Measurements from ENCODE around the gene AOAH.

Gene AOAH

GRCh38 chr7:36690514-36691187, 33.6 kb downstream of the AOAH start:
- DNase-seq: peak; percentile 45

GRCh38 chr7:36690041-36690440, 34.3 kb downstream of the AOAH start:
- DNase-seq: no peak

GRCh38 chr7:36686499-36686898, 37.8 kb downstream of the AOAH start:
- DNase-seq: peak; percentile 86

- DNase-seq: no peak
Observed at GRCh38 chr7:36684954-36685353, 39.3 kb downstream of the AOAH start.

- DNase-seq: peak; percentile 91
Observed at GRCh38 chr7:36683695-36684357, 40.5 kb downstream of the AOAH start.

- DNase-seq: no peak
Observed at GRCh38 chr7:36683111-36683510, 41.2 kb downstream of the AOAH start.

GRCh38 chr7:36682102-36682501, 42.2 kb downstream of the AOAH start:
- DNase-seq: no peak

- peak; percentile 80 for DNase-seq
Observed at GRCh38 chr7:36677769-36678437, 46.4 kb downstream of the AOAH start.

- no peak for DNase-seq
Observed at GRCh38 chr7:36673703-36674102, 50.6 kb downstream of the AOAH start.

GRCh38 chr7:36671432-36671829, 52.9 kb downstream of the AOAH start:
- DNase-seq: no peak

- DNase-seq: peak; percentile 82
Observed at GRCh38 chr7:36670585-36671431, 53.5 kb downstream of the AOAH start.

- no peak for DNase-seq
Observed at GRCh38 chr7:36668750-36669149, 55.5 kb downstream of the AOAH start.

- no peak for DNase-seq
Observed at GRCh38 chr7:36668080-36668479, 56.2 kb downstream of the AOAH start.

GRCh38 chr7:36667007-36667745, 57.1 kb downstream of the AOAH start:
- DNase-seq: no peak

GRCh38 chr7:36663481-36663880, 60.8 kb downstream of the AOAH start:
- DNase-seq: no peak

- no peak for DNase-seq
Observed at GRCh38 chr7:36661135-36661840, 63.0 kb downstream of the AOAH start.

GRCh38 chr7:36659638-36660341, 64.5 kb downstream of the AOAH start:
- no peak for DNase-seq

GRCh38 chr7:36659172-36659516, 65.2 kb downstream of the AOAH start:
- DNase-seq: no peak

- DNase-seq: no peak
Observed at GRCh38 chr7:36658335-36659171, 65.7 kb downstream of the AOAH start.

- no peak for DNase-seq
Observed at GRCh38 chr7:36657036-36657660, 67.1 kb downstream of the AOAH start.
